ENCODE data around the gene ULK2.
"Not testable (repeated sequence)": the region's sequence is repeated elsewhere in the genome, so short reads cannot be mapped to it uniquely, and the experiment has no call there.

Gene ULK2

GRCh38 chr17:19867329-19868078 lies at the start of gene ULK2:
TSS of gene ULK2 (minus strand) at chr17:19867936. CDS start at chr17:19867417, 519 bp downstream.
- in situ Hi-C loops (cut with HindIII; ENCODE audit: low pct_unique_long_range_greater_than_20kb, low sequenced_read_pairs), result no loop called here
- DNase-seq (ENCODE audit: low read depth in 1 of 2, low spot score in 1 of 2), result peak; percentile 74 to 91
- TF ChIP-seq JUND (IDR thresholded peaks at IDR 0.05; ENCODE audit: low read depth), result no peak

GRCh38 chr17:19915245-19915978 lies 47.7 kb upstream of the ULK2 start:
- no peak for TF ChIP-seq JUND (IDR thresholded peaks at IDR 0.05; ENCODE audit: low read depth)
- in situ Hi-C loops (cut with HindIII; ENCODE audit: low pct_unique_long_range_greater_than_20kb, low sequenced_read_pairs), result no loop called here
- DNase-seq (ENCODE audit: low read depth in 1 of 2, low spot score in 1 of 2), result no peak

- TF ChIP-seq JUND (IDR thresholded peaks at IDR 0.05; ENCODE audit: low read depth), result no peak
- no peak for DNase-seq (ENCODE audit: low read depth in 1 of 2, low spot score in 1 of 2)
- in situ Hi-C loops (cut with HindIII; ENCODE audit: low pct_unique_long_range_greater_than_20kb, low sequenced_read_pairs), result no loop called here
Observed at GRCh38 chr17:19911033-19911432, 43.3 kb upstream of the ULK2 start.

- TF ChIP-seq JUND (IDR thresholded peaks at IDR 0.05; ENCODE audit: low read depth), result no peak
- DNase-seq (ENCODE audit: low read depth in 1 of 2, low spot score in 1 of 2), result no peak
Observed at GRCh38 chr17:19909139-19909538, 41.4 kb upstream of the ULK2 start.

GRCh38 chr17:19905502-19905901 lies 37.8 kb upstream of the ULK2 start:
- TF ChIP-seq JUND (IDR thresholded peaks at IDR 0.05; ENCODE audit: low read depth), result no peak
- no peak for DNase-seq (ENCODE audit: low read depth in 1 of 2, low spot score in 1 of 2)
- in situ Hi-C loops (cut with HindIII; ENCODE audit: low pct_unique_long_range_greater_than_20kb, low sequenced_read_pairs), result no loop called here

More at GRCh38 chr17:19909139-19909538, 41.4 kb upstream of the ULK2 start:
- in situ Hi-C loops (cut with HindIII; ENCODE audit: low pct_unique_long_range_greater_than_20kb, low sequenced_read_pairs), result no loop called here

- in situ Hi-C loops (cut with HindIII; ENCODE audit: low pct_unique_long_range_greater_than_20kb, low sequenced_read_pairs), result no loop called here
- no peak for TF ChIP-seq JUND (IDR thresholded peaks at IDR 0.05; ENCODE audit: low read depth)
- DNase-seq (ENCODE audit: low read depth in 1 of 2, low spot score in 1 of 2), result no peak
Observed at GRCh38 chr17:19904924-19905323, 37.2 kb upstream of the ULK2 start.

- TF ChIP-seq JUND (IDR thresholded peaks at IDR 0.05; ENCODE audit: low read depth), result no peak
- no peak for DNase-seq (ENCODE audit: low read depth in 1 of 2, low spot score in 1 of 2)
- in situ Hi-C loops (cut with HindIII; ENCODE audit: low pct_unique_long_range_greater_than_20kb, low sequenced_read_pairs), result no loop called here
Observed at GRCh38 chr17:19904412-19904811, 36.7 kb upstream of the ULK2 start.

- in situ Hi-C loops (cut with HindIII; ENCODE audit: low pct_unique_long_range_greater_than_20kb, low sequenced_read_pairs), result no loop called here
- peak in 1 of 2 experiments; percentile 47 for DNase-seq (ENCODE audit: low read depth in 1 of 2, low spot score in 1 of 2)
- TF ChIP-seq JUND (IDR thresholded peaks at IDR 0.05; ENCODE audit: low read depth), result no peak
Observed at GRCh38 chr17:19900809-19901208, 33.1 kb upstream of the ULK2 start.

- no peak for TF ChIP-seq JUND (IDR thresholded peaks at IDR 0.05; ENCODE audit: low read depth)
- in situ Hi-C loops (cut with HindIII; ENCODE audit: low pct_unique_long_range_greater_than_20kb, low sequenced_read_pairs), result no loop called here
- peak in 1 of 2 experiments; percentile 40 for DNase-seq (ENCODE audit: low read depth in 1 of 2, low spot score in 1 of 2)
Observed at GRCh38 chr17:19897903-19898302, 30.2 kb upstream of the ULK2 start.

GRCh38 chr17:19897090-19897837 lies 29.5 kb upstream of the ULK2 start:
- peak in 1 of 2 experiments; percentile 23 for DNase-seq (ENCODE audit: low read depth in 1 of 2, low spot score in 1 of 2)
- in situ Hi-C loops (cut with HindIII; ENCODE audit: low pct_unique_long_range_greater_than_20kb, low sequenced_read_pairs), result no loop called here
- no peak for TF ChIP-seq JUND (IDR thresholded peaks at IDR 0.05; ENCODE audit: low read depth)

GRCh38 chr17:19896679-19897078 lies 28.9 kb upstream of the ULK2 start:
- no peak for TF ChIP-seq JUND (IDR thresholded peaks at IDR 0.05; ENCODE audit: low read depth)
- DNase-seq (ENCODE audit: low read depth in 1 of 2, low spot score in 1 of 2), result no peak
- in situ Hi-C loops (cut with HindIII; ENCODE audit: low pct_unique_long_range_greater_than_20kb, low sequenced_read_pairs), result no loop called here

- in situ Hi-C loops (cut with HindIII; ENCODE audit: low pct_unique_long_range_greater_than_20kb, low sequenced_read_pairs); DNase-seq (ENCODE audit: low read depth in 1 of 2, low spot score in 1 of 2): not testable (repeated sequence)
Observed at GRCh38 chr17:19890554-19890953, 22.8 kb upstream of the ULK2 start.

- in situ Hi-C loops (cut with HindIII; ENCODE audit: low pct_unique_long_range_greater_than_20kb, low sequenced_read_pairs); DNase-seq (ENCODE audit: low read depth in 1 of 2, low spot score in 1 of 2): not testable (repeated sequence)
Observed at GRCh38 chr17:19890001-19890400, 22.3 kb upstream of the ULK2 start.
